ENCODE results near the gene TMCO4.
"Not testable (repeated sequence)": the region's sequence is repeated elsewhere in the genome, so short reads cannot be mapped to it uniquely, and the experiment has no call there.

The TMCO4 gene

GRCh38 chr1:19817160-19817559, 17.4 kb upstream of the TMCO4 start (continued):
- TF ChIP-seq ZNF670 (tag by site-specific recombination; IDR thresholded peaks at IDR 0.05; ENCODE audit: low read depth) (no peak), ZNF280D (tag by site-specific recombination; IDR thresholded peaks at IDR 0.05) (no peak)

GRCh38 chr1:19816737-19817086, 17.0 kb upstream of the TMCO4 start:
- H3K4me3 ChIP-seq (ENCODE audit: low read depth, low read length); H3K4me1 ChIP-seq (ENCODE audit: control insufficient read depth, insufficient read depth, low read length); H3K9me3 ChIP-seq (ENCODE audit: control insufficient read depth, insufficient read depth, low read depth, low read length); H3K27ac ChIP-seq (ENCODE audit: extremely low read depth, low read depth, low read length); POLR2A ChIA-PET; H3K36me3 ChIP-seq (ENCODE audit: control insufficient read depth in 2 of 2, insufficient read depth in 1 of 2, low read length in 2 of 2); CTCF ChIA-PET: not testable (repeated sequence)

GRCh38 chr1:19815801-19816736, 16.4 kb upstream of the TMCO4 start:
- CTCF ChIA-PET: interaction anchor here (0.5 to 5.0 kb wide), 3 partner anchors 54 to 350 kb away, joined by 3 to 27 read pairs (median 3); no protein-coding TSS in a partner anchor
- H3K36me3 ChIP-seq (ENCODE audit: control insufficient read depth in 2 of 2, insufficient read depth in 1 of 2, low read length in 2 of 2): no peaks in the 10 kb centered on the region
- H3K4me1 ChIP-seq (ENCODE audit: control insufficient read depth, insufficient read depth, low read length): peaks cover 9% of the 10 kb centered on the region
- H3K4me3 ChIP-seq (ENCODE audit: low read depth, low read length): no peak overlapping the region
- no peak for TF ChIP-seq SP3 (tag by site-specific recombination; IDR thresholded peaks at IDR 0.05)
- TF ChIP-seq PRDM6 (tag by site-specific recombination; IDR thresholded peaks at IDR 0.05): no peak
- TF ChIP-seq SCRT1 (tag by site-specific recombination; IDR thresholded peaks at IDR 0.05; ENCODE audit: borderline replicate concordance): 0 out of 2 replicates have a peak, but pooled peaks have one; percentile 42
- no peak for TF ChIP-seq ZNF626 (tag by site-specific recombination; IDR thresholded peaks at IDR 0.05)
- TF ChIP-seq RBAK (tag by site-specific recombination; IDR thresholded peaks at IDR 0.05): no peak
- no peak for TF ChIP-seq ZNF433 (tag by site-specific recombination; IDR thresholded peaks at IDR 0.05; ENCODE audit: low read depth)
- no peak for TF ChIP-seq PRDM1 (tag by site-specific recombination; IDR thresholded peaks at IDR 0.05)
- TF ChIP-seq ZNF596 (tag by site-specific recombination; IDR thresholded peaks at IDR 0.05): no peak
- no peak for TF ChIP-seq ZNF114 (tag by site-specific recombination; IDR thresholded peaks at IDR 0.05)
- TF ChIP-seq ZNF544 (tag by site-specific recombination; IDR thresholded peaks at IDR 0.05): no peak
- TF ChIP-seq MZF1 (tag by site-specific recombination; IDR thresholded peaks at IDR 0.05; ENCODE audit: borderline replicate concordance): no peak
- 0 out of 2 replicates have a peak, but pooled peaks have one; percentile 12 for TF ChIP-seq KLF1 (tag by site-specific recombination; IDR thresholded peaks at IDR 0.05)
- no peak for TF ChIP-seq ZNF184 (tag by site-specific recombination; IDR thresholded peaks at IDR 0.05)
- TF ChIP-seq EGR2 (tag by site-specific recombination; IDR thresholded peaks at IDR 0.05; ENCODE audit: low read depth): no peak
- POLR2A ChIA-PET: no interaction called here
- H3K9me3 ChIP-seq (ENCODE audit: control insufficient read depth, insufficient read depth, low read depth, low read length): no peaks in the 10 kb centered on the region
- no peak overlapping the region for H3K27ac ChIP-seq (ENCODE audit: extremely low read depth, low read depth, low read length)
